ENCODE measurements around the gene PDX1.
"Not testable (repeated sequence)": the region's sequence is repeated elsewhere in the genome, so short reads cannot be mapped to it uniquely, and the experiment has no call there.

The PDX1 gene

GRCh38 chr13:27962128-27962841 lies 42.5 kb downstream of the PDX1 start:
- no peak overlapping the region for H2BK15ac ChIP-seq (ENCODE audit: low read length)
- H3K4ac ChIP-seq (ENCODE audit: low read length), result no peak overlapping the region
- no peak overlapping the region for H3K4me2 ChIP-seq (ENCODE audit: insufficient read depth, low read length, poor library complexity, severe bottlenecking)
- no peak overlapping the region for H2AFZ ChIP-seq (ENCODE audit: low read length)
- no peaks in the 10 kb centered on the region for H3K79me1 ChIP-seq (ENCODE audit: low read depth, low read length)
- no peaks in the 10 kb centered on the region for H3K36me3 ChIP-seq (replicated peaks in 1 of 2; ENCODE audit: control insufficient read depth in 2 of 2, insufficient read depth in 2 of 2, low read length in 2 of 2)
- peaks cover 0 to under 1% of the 10 kb centered on the region in 2 donors for H3K9me3 ChIP-seq (replicated peaks in 1 of 2; ENCODE audit: control insufficient read depth in 2 of 2, insufficient read depth in 1 of 2, low read depth in 1 of 2, low read length in 2 of 2)
- no peak overlapping the region for H3K18ac ChIP-seq (ENCODE audit: low read length)
- H3K27ac ChIP-seq (replicated peaks; ENCODE audit: low read length), result no peak overlapping the region
- peaks cover 0 to 4% of the 10 kb centered on the region in 2 donors for H3K4me1 ChIP-seq (ENCODE audit: control insufficient read depth in 2 of 2, insufficient read depth in 1 of 2, low read depth in 1 of 2, low read length in 2 of 2)
- H3K9ac ChIP-seq (ENCODE audit: low read depth, low read length, poor library complexity), result no peak overlapping the region
- no peak overlapping the region for H3K4me3 ChIP-seq (ENCODE audit: low read length in 2 of 2)
- H2BK5ac ChIP-seq (ENCODE audit: low read length), result no peak overlapping the region
- peaks cover 53 to 100% (median 96%) of the 10 kb centered on the region in 3 experiments for H3K27me3 ChIP-seq (ENCODE audit: control insufficient read depth in 3 of 3, insufficient read depth in 3 of 3, low read depth in 1 of 3, low read length in 3 of 3)
- no peak overlapping the region for H3K23ac ChIP-seq (ENCODE audit: low read depth, low read length, poor library complexity)
- H4K8ac ChIP-seq (ENCODE audit: low read depth, low read length), result no peak overlapping the region
- no peak overlapping the region for H2BK120ac ChIP-seq (ENCODE audit: low read depth, low read length)
- no peak for DNase-seq (ENCODE audit: low spot score)
- H4K91ac ChIP-seq (ENCODE audit: low read depth, low read length, poor library complexity), result no peak overlapping the region
- no peak overlapping the region for H2BK12ac ChIP-seq (ENCODE audit: low read length)
- H3K14ac ChIP-seq (ENCODE audit: low read length), result no peak overlapping the region
- H2AK5ac ChIP-seq (ENCODE audit: low read depth, low read length), result no peak overlapping the region
- WGBS, 2 donors (ENCODE audit: extremely low coverage in 2 of 2, insufficient read length in 2 of 2, insufficient replicate concordance in 1 of 2), result no CpG with 5 or more reads among the region's 6 CpGs

GRCh38 chr13:27962982-27963381 lies 43.2 kb downstream of the PDX1 start:
- Histone ChIP-seq H3K4ac (ENCODE audit: low read length) (no peak overlapping the region), H3K4me3 (ENCODE audit: low read length in 2 of 2) (no peak overlapping the region), H3K18ac (ENCODE audit: low read length) (no peak overlapping the region), H3K9ac (ENCODE audit: low read depth, low read length, poor library complexity) (no peak overlapping the region), H3K79me1 (ENCODE audit: low read depth, low read length) (no peaks in the 10 kb centered on the region), H2AK5ac (ENCODE audit: low read depth, low read length) (no peak overlapping the region), H2BK12ac (ENCODE audit: low read length) (no peak overlapping the region), H3K27ac (replicated peaks; ENCODE audit: low read length) (no peak overlapping the region), H2BK15ac (ENCODE audit: low read length) (no peak overlapping the region), H3K23ac (ENCODE audit: low read depth, low read length, poor library complexity) (peak overlapping the region; percentile 47), H4K91ac (ENCODE audit: low read depth, low read length, poor library complexity) (no peak overlapping the region), H3K27me3 (ENCODE audit: control insufficient read depth in 3 of 3, insufficient read depth in 3 of 3, low read depth in 1 of 3, low read length in 3 of 3) (peaks cover 60 to 100% (median 97%) of the 10 kb centered on the region in 3 experiments), H2BK5ac (ENCODE audit: low read length) (no peak overlapping the region), H3K4me2 (ENCODE audit: insufficient read depth, low read length, poor library complexity, severe bottlenecking) (no peak overlapping the region), H4K8ac (ENCODE audit: low read depth, low read length) (no peak overlapping the region), H3K14ac (ENCODE audit: low read length) (no peak overlapping the region), H3K36me3 (replicated peaks in 1 of 2; ENCODE audit: control insufficient read depth in 2 of 2, insufficient read depth in 2 of 2, low read length in 2 of 2) (no peaks in the 10 kb centered on the region), H2AFZ (ENCODE audit: low read length) (no peak overlapping the region), H3K4me1 (ENCODE audit: control insufficient read depth in 2 of 2, insufficient read depth in 1 of 2, low read depth in 1 of 2, low read length in 2 of 2) (peaks cover 0 to 4% of the 10 kb centered on the region in 2 donors), H2BK120ac (ENCODE audit: low read depth, low read length) (no peak overlapping the region), H3K9me3 (replicated peaks in 1 of 2; ENCODE audit: control insufficient read depth in 2 of 2, insufficient read depth in 1 of 2, low read depth in 1 of 2, low read length in 2 of 2) (peaks cover 0 to 2% of the 10 kb centered on the region in 2 donors)
- DNase-seq (ENCODE audit: low spot score), result no peak
- no CpG with 5 or more reads among the region's 9 CpGs for WGBS, 2 donors (ENCODE audit: extremely low coverage in 2 of 2, insufficient read length in 2 of 2, insufficient replicate concordance in 1 of 2)

GRCh38 chr13:27963491-27963890 lies 43.7 kb downstream of the PDX1 start:
- Histone ChIP-seq H4K8ac (ENCODE audit: low read depth, low read length) (no peak overlapping the region), H4K91ac (ENCODE audit: low read depth, low read length, poor library complexity) (no peak overlapping the region), H2AFZ (ENCODE audit: low read length) (no peak overlapping the region), H3K27ac (replicated peaks; ENCODE audit: low read length) (no peak overlapping the region), H3K4me3 (ENCODE audit: low read length in 2 of 2) (no peak overlapping the region), H2BK120ac (ENCODE audit: low read depth, low read length) (no peak overlapping the region), H3K18ac (ENCODE audit: low read length) (no peak overlapping the region), H2BK15ac (ENCODE audit: low read length) (no peak overlapping the region), H3K36me3 (replicated peaks in 1 of 2; ENCODE audit: control insufficient read depth in 2 of 2, insufficient read depth in 2 of 2, low read length in 2 of 2) (no peaks in the 10 kb centered on the region), H2BK12ac (ENCODE audit: low read length) (no peak overlapping the region), H3K14ac (ENCODE audit: low read length) (no peak overlapping the region), H3K4ac (ENCODE audit: low read length) (no peak overlapping the region), H2AK5ac (ENCODE audit: low read depth, low read length) (no peak overlapping the region), H3K4me2 (ENCODE audit: insufficient read depth, low read length, poor library complexity, severe bottlenecking) (no peak overlapping the region), H3K9ac (ENCODE audit: low read depth, low read length, poor library complexity) (no peak overlapping the region), H3K23ac (ENCODE audit: low read depth, low read length, poor library complexity) (no peak overlapping the region), H3K79me1 (ENCODE audit: low read depth, low read length) (no peaks in the 10 kb centered on the region), H3K9me3 (replicated peaks in 1 of 2; ENCODE audit: control insufficient read depth in 2 of 2, insufficient read depth in 1 of 2, low read depth in 1 of 2, low read length in 2 of 2) (peaks cover 0 to 2% of the 10 kb centered on the region in 2 donors), H2BK5ac (ENCODE audit: low read length) (no peak overlapping the region), H3K4me1 (ENCODE audit: control insufficient read depth in 2 of 2, insufficient read depth in 1 of 2, low read depth in 1 of 2, low read length in 2 of 2) (peaks cover 0 to 4% of the 10 kb centered on the region in 2 donors), H3K27me3 (ENCODE audit: control insufficient read depth in 3 of 3, insufficient read depth in 3 of 3, low read depth in 1 of 3, low read length in 3 of 3) (peaks cover 66 to 100% (median 97%) of the 10 kb centered on the region in 3 experiments)
- WGBS, 2 donors (ENCODE audit: extremely low coverage in 2 of 2, insufficient read length in 2 of 2, insufficient replicate concordance in 1 of 2), result no CpG with 5 or more reads among the region's 3 CpGs
- DNase-seq (ENCODE audit: low spot score), result no peak

GRCh38 chr13:27964206-27964605 lies 44.4 kb downstream of the PDX1 start:
- H3K4me2 ChIP-seq (ENCODE audit: insufficient read depth, low read length, poor library complexity, severe bottlenecking); H3K27ac ChIP-seq (replicated peaks; ENCODE audit: low read length); H2AK5ac ChIP-seq (ENCODE audit: low read depth, low read length); H3K9ac ChIP-seq (ENCODE audit: low read depth, low read length, poor library complexity); H2BK120ac ChIP-seq (ENCODE audit: low read depth, low read length); H3K4me1 ChIP-seq (ENCODE audit: control insufficient read depth in 2 of 2, insufficient read depth in 1 of 2, low read depth in 1 of 2, low read length in 2 of 2); H3K23ac ChIP-seq (ENCODE audit: low read depth, low read length, poor library complexity); H3K18ac ChIP-seq (ENCODE audit: low read length); H4K8ac ChIP-seq (ENCODE audit: low read depth, low read length); H3K79me1 ChIP-seq (ENCODE audit: low read depth, low read length); H2BK5ac ChIP-seq (ENCODE audit: low read length); DNase-seq (ENCODE audit: low spot score); H2AFZ ChIP-seq (ENCODE audit: low read length); H4K91ac ChIP-seq (ENCODE audit: low read depth, low read length, poor library complexity); H3K36me3 ChIP-seq (replicated peaks in 1 of 2; ENCODE audit: control insufficient read depth in 2 of 2, insufficient read depth in 2 of 2, low read length in 2 of 2); H3K4me3 ChIP-seq (ENCODE audit: low read length in 2 of 2); H3K14ac ChIP-seq (ENCODE audit: low read length); H3K9me3 ChIP-seq (replicated peaks in 1 of 2; ENCODE audit: control insufficient read depth in 2 of 2, insufficient read depth in 1 of 2, low read depth in 1 of 2, low read length in 2 of 2); H2BK12ac ChIP-seq (ENCODE audit: low read length); H3K4ac ChIP-seq (ENCODE audit: low read length); H2BK15ac ChIP-seq (ENCODE audit: low read length): not testable (repeated sequence)
- WGBS, 2 donors (ENCODE audit: extremely low coverage in 2 of 2, insufficient read length in 2 of 2, insufficient replicate concordance in 1 of 2), result no CpG with 5 or more reads among the region's 13 CpGs
- H3K27me3 ChIP-seq (ENCODE audit: control insufficient read depth in 3 of 3, insufficient read depth in 3 of 3, low read depth in 1 of 3, low read length in 3 of 3), result peaks cover 67 to 100% (median 97%) of the 10 kb centered on the region in 3 experiments
